Inflammatory macrophage treated with lipopolysaccharide for 1 hour (primary cell): ENCODE measurements around the gene L3MBTL1.
A peak's percentile ranks its signal among the peaks of the same experiment; 100 is the strongest.

Experiments
- DNase-seq, 2 donors: peaks; one replicate each; pipeline ENCODE4 v3.0.0-alpha.2; 2020 to 2022

L3MBTL1 gene

GRCh38 chr20:43508106-43508505 lies 609 bp downstream of the L3MBTL1 start:
- no peak for DNase-seq

GRCh38 chr20:43508604-43509040 lies 1.1 kb downstream of the L3MBTL1 start:
- no peak for DNase-seq

GRCh38 chr20:43511879-43512278 lies 4.4 kb downstream of the L3MBTL1 start:
- DNase-seq = no peak

- DNase-seq = no peak
Observed at GRCh38 chr20:43513372-43513930, 6.0 kb downstream of the L3MBTL1 start.

GRCh38 chr20:43513931-43514647 lies 6.6 kb downstream of the L3MBTL1 start:
- peak; percentile 97 for DNase-seq

- DNase-seq = no peak
Observed at GRCh38 chr20:43514648-43514999, 7.1 kb downstream of the L3MBTL1 start.

- DNase-seq = no peak
Observed at GRCh38 chr20:43515628-43516027, 8.1 kb downstream of the L3MBTL1 start.

- DNase-seq = no peak
Observed at GRCh38 chr20:43516251-43516824, 8.8 kb downstream of the L3MBTL1 start.

- no peak for DNase-seq
Observed at GRCh38 chr20:43520074-43520630, 12.7 kb downstream of the L3MBTL1 start.

GRCh38 chr20:43525021-43525420 lies 17.5 kb downstream of the L3MBTL1 start:
- no peak for DNase-seq

GRCh38 chr20:43528258-43528875 lies 20.9 kb downstream of the L3MBTL1 start:
- no peak for DNase-seq

GRCh38 chr20:43529051-43529450 lies 21.6 kb downstream of the L3MBTL1 start:
- DNase-seq = no peak

- DNase-seq = no peak
Observed at GRCh38 chr20:43529457-43530153, 22.1 kb downstream of the L3MBTL1 start.

- no peak for DNase-seq
Observed at GRCh38 chr20:43530321-43531090, 23.0 kb downstream of the L3MBTL1 start.

- DNase-seq = no peak
Observed at GRCh38 chr20:43531091-43531443, 23.6 kb downstream of the L3MBTL1 start.

- no peak for DNase-seq
Observed at GRCh38 chr20:43532416-43533055, 25.0 kb downstream of the L3MBTL1 start.

- no peak for DNase-seq
Observed at GRCh38 chr20:43533060-43533459, 25.6 kb downstream of the L3MBTL1 start.

GRCh38 chr20:43534016-43534415 lies 26.5 kb downstream of the L3MBTL1 start:
- no peak for DNase-seq

GRCh38 chr20:43534791-43535350 lies 27.4 kb downstream of the L3MBTL1 start:
- DNase-seq = no peak

- no peak for DNase-seq
Observed at GRCh38 chr20:43535370-43536004, 28.0 kb downstream of the L3MBTL1 start.
